ENCODE measurements around the gene GIT2. TPM values are rescaled to one million over a fixed set of nuclear protein-coding genes. Genes with fewer than 3 reads are reported as not detected.

Gene GIT2
- total and polyA plus RNA-seq, 2 of the 8 experiments (the other 6 are each of a cell fraction or from before 2014, with no cell fraction given), result 9.6 to 20.7 TPM

- H3K23me2 ChIP-seq (ENCODE audit: low read depth, low read length), result no peaks in the 10 kb centered on the region
- H3K18ac ChIP-seq (ENCODE audit: extremely low read depth, low read length), result no peak overlapping the region
- H2BK15ac ChIP-seq (ENCODE audit: low read length), result no peak overlapping the region
- H3K36me3 ChIP-seq (ENCODE audit: control insufficient read depth in 2 of 4, insufficient read depth in 4 of 4, low read length in 3 of 4), result peaks cover 0 to 13% (median 2%) of the 10 kb centered on the region in 4 experiments; a peak in 2 of 8 replicates
- no peak overlapping the region for H3K27ac ChIP-seq (ENCODE audit: low read depth, low read length)
- no peak overlapping the region for H4K91ac ChIP-seq (replicated peaks; ENCODE audit: insufficient read length, low read length)
- no peak overlapping the region for H2AK5ac ChIP-seq (ENCODE audit: low read depth, low read length)
- no peak overlapping the region for H3K4me2 ChIP-seq (ENCODE audit: insufficient read depth in 1 of 2, low read depth in 2 of 2, low read length in 2 of 2)
- H3K56ac ChIP-seq (replicated peaks; ENCODE audit: insufficient read length, low read depth, low read length), result no peak overlapping the region
- no peaks in the 10 kb centered on the region for H3K79me1 ChIP-seq (ENCODE audit: low read depth, low read length)
- no peak overlapping the region for H2BK12ac ChIP-seq (ENCODE audit: low read depth, low read length)
- H4K20me1 ChIP-seq (replicated peaks in 1 of 2; ENCODE audit: control insufficient read depth in 1 of 2, insufficient read depth in 2 of 2, low read length in 2 of 2), result no peaks in the 10 kb centered on the region
- H3K79me2 ChIP-seq (ENCODE audit: control insufficient read depth in 1 of 2, insufficient read depth in 2 of 2, low read length in 2 of 2), result no peaks in the 10 kb centered on the region
- no peak overlapping the region for H3K23ac ChIP-seq (ENCODE audit: insufficient read length)
- no peak overlapping the region for H2BK5ac ChIP-seq (ENCODE audit: low read depth, low read length)
- POLR2A ChIA-PET (ENCODE audit: partially characterized antibody), result interaction anchor here (1.7 kb wide), 1 partner anchor 10 kb away, joined by 4 read pairs; no protein-coding TSS in a partner anchor
- no peak overlapping the region for H2BK20ac ChIP-seq (ENCODE audit: low read length)
- H4K5ac ChIP-seq (ENCODE audit: insufficient read length, low read depth, low read length), result no peak overlapping the region
- no peaks in the 10 kb centered on the region for H3K4me1 ChIP-seq (replicated peaks in 1 of 4; ENCODE audit: control insufficient read depth in 3 of 4, insufficient read depth in 4 of 4, low read length in 3 of 4)
- no peak overlapping the region for H4K8ac ChIP-seq (ENCODE audit: extremely low read depth, insufficient read depth, low read length)
- 95% methylated on average over 1 of the region's 1 CpG; no CpG with 5 or more reads in 1 of the 2 experiments for WGBS, 2 experiments (ENCODE audit: extremely low coverage in 1 of 2, insufficient coverage in 1 of 2, insufficient read length in 1 of 2, insufficient replicate concordance in 2 of 2, low coverage in 1 of 2, low lambda C conversion rate in 2 of 2, missing lambda C conversion rate in 1 of 2)
- H3K14ac ChIP-seq (ENCODE audit: insufficient read length), result no peak overlapping the region
- no peak for DNase-seq (ENCODE audit: low read depth in 1 of 2, low spot score in 2 of 2)
- no peaks in the 10 kb centered on the region for H3K27me3 ChIP-seq (replicated peaks in 1 of 4; ENCODE audit: control insufficient read depth in 3 of 4, extremely low read depth in 1 of 4, insufficient read depth in 3 of 4, low read length in 3 of 4)
- H2AFZ ChIP-seq (ENCODE audit: low read length), result no peak overlapping the region
- no peak for FAIRE-seq
- CTCF ChIA-PET (ENCODE audit: partially characterized antibody), result interaction anchor here (1.0 to 2.2 kb wide), 4 partner anchors 30 to 111 kb away, joined by 3 to 6 read pairs (median 4); no protein-coding TSS in a partner anchor
- no peak overlapping the region for H3K9ac ChIP-seq (replicated peaks in 1 of 4; ENCODE audit: extremely low read depth in 1 of 4, low read depth in 3 of 4, low read length in 3 of 4)
- no peak overlapping the region for H2BK120ac ChIP-seq (replicated peaks; ENCODE audit: low read depth, low read length)
- no peaks in the 10 kb centered on the region for H3K9me3 ChIP-seq (ENCODE audit: insufficient read depth in 2 of 2, low read depth in 1 of 2, low read length in 1 of 2)
- no peak overlapping the region for H3K4me3 ChIP-seq (ENCODE audit: extremely low read depth in 1 of 4, insufficient read depth in 2 of 4, low read depth in 3 of 4, low read length in 4 of 4)
- H3K4ac ChIP-seq (replicated peaks; ENCODE audit: insufficient read length, low read depth, low read length), result no peak overlapping the region
Observed at GRCh38 chr12:109963330-109963729, 32.8 kb downstream of the GIT2 start.
